Calu3 (cell line): Measurements from ENCODE around the gene TSPAN31. TPM values are rescaled to one million over a fixed set of nuclear protein-coding genes. Genes with fewer than 3 reads are reported as not detected.

Experiments
- BruUV-seq: library from RNA; stranded (reverse); fragments of 400-500 nt; replicated peaks from 2 replicates; lab custom pipeline; 2021; lab: Mats Ljungman, UMichigan
- CTCF ChIA-PET: fragments of 300-600 bp; sonication (Branson Sonifier 250); formaldehyde crosslinking; loops from one replicate; lab custom pipeline; 2022; ENCODE audit warnings: antibody characterized with exemption; lab: Charles Lee
- DNase-seq: peaks from one replicate; pipeline ENCODE4 v3.0.0; 2022
- H3K27ac Mint-ChIP-seq: one replicate; pipeline ENCODE4 v1.8.0; 2022; ENCODE audit warnings: mixed read lengths; ENCODE audit not compliant: unreplicated experiment
- H3K27me3 Mint-ChIP-seq: one replicate; pipeline ENCODE4 v1.8.0; 2022; ENCODE audit warnings: mixed read lengths; ENCODE audit not compliant: unreplicated experiment
- H3K36me3 Mint-ChIP-seq: one replicate; pipeline ENCODE4 v1.8.0; 2022; ENCODE audit warnings: mild to moderate bottlenecking, moderate library complexity, mixed read lengths; ENCODE audit not compliant: insufficient read depth, unreplicated experiment
- H3K4me1 Mint-ChIP-seq: one replicate; pipeline ENCODE4 v1.8.0; 2022; ENCODE audit warnings: mild to moderate bottlenecking, low read depth, mixed read lengths; ENCODE audit not compliant: unreplicated experiment
- H3K4me3 Mint-ChIP-seq: one replicate; pipeline ENCODE4 v1.8.0; 2022; ENCODE audit warnings: mild to moderate bottlenecking, low read depth, moderate library complexity, mixed read lengths; ENCODE audit not compliant: unreplicated experiment
- H3K9me3 Mint-ChIP-seq: one replicate; pipeline ENCODE4 v1.8.0; 2022; ENCODE audit warnings: low read depth, mixed read lengths; ENCODE audit not compliant: unreplicated experiment
- intact Hi-C: fragments of 100-400 bp; cut with micrococcal nuclease; formaldehyde crosslinking; loops from one replicate; pipeline ENCODE4 v1.10.0; 2022; ENCODE audit not compliant: unreplicated experiment
- microRNA-seq: library from miRNA; unstranded; fragments of <30 nt; microRNA quantifications from one replicate; pipeline ENCODE4 v1.2.0, GENCODE V29; 2022
- total RNA-seq: library from RNA; stranded (reverse); gene quantifications from 2 replicates; pipeline ENCODE4 v1.2.3, GENCODE V29; 2022
- TF ChIP-seq, protein P1 (sequence below): fragments of 200-600 bp; IDR thresholded peaks from one replicate; pipeline ENCODE4 v1.8.0; 2022; ENCODE audit warnings: antibody characterized with exemption; ENCODE audit not compliant: unreplicated experiment

The TSPAN31 gene
- total RNA-seq, 1 experiment from 2014 or later: 40.2 TPM

DNA sequence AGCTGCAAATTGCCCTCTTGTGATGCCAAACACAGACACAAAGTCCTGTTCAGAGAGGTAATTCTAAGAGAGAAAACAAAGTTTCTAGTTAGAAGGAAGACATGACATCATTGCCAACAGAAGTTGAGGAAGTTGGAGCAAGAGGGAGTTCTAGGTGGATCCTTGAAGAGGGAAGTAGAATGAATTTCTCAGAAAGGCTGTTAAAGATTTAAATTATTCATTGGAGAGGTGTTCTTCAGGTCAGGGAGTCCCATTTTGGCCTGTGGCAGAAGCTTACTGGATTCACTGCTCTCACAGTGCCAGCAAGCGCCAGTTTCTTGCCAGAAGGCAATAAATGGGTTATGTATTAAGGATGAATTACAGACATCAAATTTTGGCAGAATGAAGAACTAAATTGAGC lies 53.1 kb downstream of the TSPAN31 start:
- peaks cover 25% of the 10 kb centered on the region for H3K36me3 Mint-ChIP-seq
- DNase-seq: no peak

More for the DNA sequence above, 53.1 kb downstream of the TSPAN31 start:
- BruUV-seq: no TSS peak
- Mint-ChIP-seq H3K9me3 (no peaks in the 10 kb centered on the region), H3K27ac (no peak overlapping the region), H3K4me1 (no peaks in the 10 kb centered on the region), H3K27me3 (no peaks in the 10 kb centered on the region), H3K4me3 (no peak overlapping the region)
- TF ChIP-seq, protein P1, sequence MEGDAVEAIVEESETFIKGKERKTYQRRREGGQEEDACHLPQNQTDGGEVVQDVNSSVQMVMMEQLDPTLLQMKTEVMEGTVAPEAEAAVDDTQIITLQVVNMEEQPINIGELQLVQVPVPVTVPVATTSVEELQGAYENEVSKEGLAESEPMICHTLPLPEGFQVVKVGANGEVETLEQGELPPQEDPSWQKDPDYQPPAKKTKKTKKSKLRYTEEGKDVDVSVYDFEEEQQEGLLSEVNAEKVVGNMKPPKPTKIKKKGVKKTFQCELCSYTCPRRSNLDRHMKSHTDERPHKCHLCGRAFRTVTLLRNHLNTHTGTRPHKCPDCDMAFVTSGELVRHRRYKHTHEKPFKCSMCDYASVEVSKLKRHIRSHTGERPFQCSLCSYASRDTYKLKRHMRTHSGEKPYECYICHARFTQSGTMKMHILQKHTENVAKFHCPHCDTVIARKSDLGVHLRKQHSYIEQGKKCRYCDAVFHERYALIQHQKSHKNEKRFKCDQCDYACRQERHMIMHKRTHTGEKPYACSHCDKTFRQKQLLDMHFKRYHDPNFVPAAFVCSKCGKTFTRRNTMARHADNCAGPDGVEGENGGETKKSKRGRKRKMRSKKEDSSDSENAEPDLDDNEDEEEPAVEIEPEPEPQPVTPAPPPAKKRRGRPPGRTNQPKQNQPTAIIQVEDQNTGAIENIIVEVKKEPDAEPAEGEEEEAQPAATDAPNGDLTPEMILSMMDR: no peak
- CTCF ChIA-PET: no interaction called here
- intact Hi-C loops: no loop called here

Small RNAs within 50 kb of the gene (microRNA-seq; reads per million reads assigned to microRNA genes)
- gene MIR6759: 1.1 reads per million

Other genes with a start within 250 kb of the TSPAN31 start
- gene DDIT3, start 224.5 kb upstream of the TSPAN31 start, total RNA-seq: 70.2 and 80.5 TPM in 2 replicates
- 119 and 127 TPM in 2 replicates for gene MBD6, start 222.2 kb upstream of the TSPAN31 start, total RNA-seq
- 121 and 131 TPM in 2 replicates for gene DCTN2, start 197.8 kb upstream of the TSPAN31 start, total RNA-seq
- 0.10 TPM in 1 of 2 replicates, not detected in the other for gene KIF5A, start 195.0 kb upstream of the TSPAN31 start, total RNA-seq
- 66.3 and 80.3 TPM in 2 replicates for gene PIP4K2C, start 153.8 kb upstream of the TSPAN31 start, total RNA-seq
- 23.1 and 25.9 TPM in 2 replicates for gene DTX3, start 140.2 kb upstream of the TSPAN31 start, total RNA-seq
- 2.2 and 4.7 TPM in 2 replicates for gene ARHGEF25, start 133.6 kb upstream of the TSPAN31 start, total RNA-seq
- 8.1 and 11.1 TPM in 2 replicates for gene B4GALNT1, start 111.8 kb upstream of the TSPAN31 start, total RNA-seq
- gene OS9, start 50.9 kb upstream of the TSPAN31 start, total RNA-seq: 221 and 258 TPM in 2 replicates
- 0.57 and 0.59 TPM in 2 replicates for gene AGAP2, start 6.3 kb upstream of the TSPAN31 start, total RNA-seq
- gene CDK4, start 7.3 kb downstream of the TSPAN31 start, total RNA-seq: 188 and 199 TPM in 2 replicates
- 39.0 and 42.4 TPM in 2 replicates for gene MARCHF9, start 10.1 kb downstream of the TSPAN31 start, total RNA-seq
- 1.8 TPM in 2 replicates for gene CYP27B1, start 22.0 kb downstream of the TSPAN31 start, total RNA-seq
- gene METTL1, start 27.1 kb downstream of the TSPAN31 start, total RNA-seq: 50.5 and 51.8 TPM in 2 replicates
- gene EEF1AKMT3, start 27.6 kb downstream of the TSPAN31 start, total RNA-seq: 8.4 TPM in 2 replicates
- gene TSFM, start 37.7 kb downstream of the TSPAN31 start, total RNA-seq: 47.1 and 49.0 TPM in 2 replicates
- 6.4 and 7.9 TPM in 2 replicates for gene AVIL, start 73.7 kb downstream of the TSPAN31 start, total RNA-seq
- 117 and 119 TPM in 2 replicates for gene CTDSP2, start 101.7 kb downstream of the TSPAN31 start, total RNA-seq
- 10.7 and 12.8 TPM in 2 replicates for gene ATP23, start 196.5 kb downstream of the TSPAN31 start, total RNA-seq